Endodermal cell (in vitro differentiated cells): ENCODE results near the gene OGFRL1. TPM values are rescaled to one million over a fixed set of nuclear protein-coding genes. Genes with fewer than 3 reads are reported as not detected.

Source experiments
- DNase-seq: peaks from one replicate; pipeline ENCODE4 v3.0.0-alpha.2; 2017
- H3K27ac ChIP-seq: 2 replicates; pipeline ENCODE4 v1.5.1; 2013; ENCODE audit warnings: mild to moderate bottlenecking, low read depth, low read length, moderate library complexity
- H3K27me3 ChIP-seq: 2 replicates; pipeline ENCODE4 v1.6.1; 2013; ENCODE audit warnings: mild to moderate bottlenecking, low read length, moderate library complexity; ENCODE audit not compliant: insufficient read depth, control insufficient read depth, poor library complexity, severe bottlenecking
- H3K36me3 ChIP-seq: 2 replicates; pipeline ENCODE4 v1.7.0; 2013; ENCODE audit warnings: mild to moderate bottlenecking, low read length, moderate library complexity; ENCODE audit not compliant: control insufficient read depth, insufficient read depth
- H3K4me1 ChIP-seq: one replicate; pipeline ENCODE4 v1.7.0; 2013; ENCODE audit warnings: low read length; ENCODE audit not compliant: control insufficient read depth, insufficient read depth
- H3K4me3 ChIP-seq: 2 replicates; pipeline ENCODE4 v1.5.1; 2013; ENCODE audit warnings: mild to moderate bottlenecking, low read length, moderate library complexity
- H3K9ac ChIP-seq: 2 replicates; pipeline ENCODE4 v1.6.1; 2013; ENCODE audit warnings: mild to moderate bottlenecking, low read length, moderate library complexity; ENCODE audit not compliant: poor library complexity, severe bottlenecking; ENCODE audit errors: extremely low read depth
- H3K9me3 ChIP-seq: 2 replicates; pipeline ENCODE4 v1.6.1; 2013; ENCODE audit warnings: mild to moderate bottlenecking, low read length, moderate library complexity; ENCODE audit not compliant: control insufficient read depth
- H3K27ac Mint-ChIP-seq: 2 replicates; pipeline ENCODE4 v1.8.0; 2020; ENCODE audit warnings: mixed read lengths
- H3K27me3 Mint-ChIP-seq: 2 replicates; pipeline ENCODE4 v1.8.0; 2021; ENCODE audit warnings: mild to moderate bottlenecking, mixed read lengths; ENCODE audit not compliant: insufficient read depth
- H3K36me3 Mint-ChIP-seq: 2 replicates; pipeline ENCODE4 v1.8.0; 2020; ENCODE audit warnings: low read depth, mixed read lengths
- H3K4me1 Mint-ChIP-seq: 2 replicates; pipeline ENCODE4 v1.8.0; 2020; ENCODE audit warnings: mixed read lengths
- H3K4me3 Mint-ChIP-seq: 2 replicates; pipeline ENCODE4 v1.8.0; 2020; ENCODE audit warnings: mild to moderate bottlenecking, moderate library complexity, mixed read lengths
- H3K9me3 Mint-ChIP-seq: 2 replicates; pipeline ENCODE4 v1.8.0; 2020; ENCODE audit warnings: mild to moderate bottlenecking, mixed read lengths
- CTCF ChIP-seq: fragments of 200-600 bp; sonication (generic); conservative IDR thresholded peaks from 2 replicates; pipeline ENCODE4 v1.5.0; 2021; ENCODE audit warnings: antibody characterized with exemption, mild to moderate bottlenecking
- WGBS, 2 experiments: methylation state at CpG; one replicate each; pipeline versions ENCODE4 v1.1.5 to v1.1.7; 2013; ENCODE audit warnings: missing lambda C conversion rate in 2 of 2, mixed read lengths in 1 of 2; ENCODE audit not compliant: insufficient coverage in 1 of 2, insufficient read length in 1 of 2; 5-methylcytosine and 5-hydroxymethylcytosine counted together
- total RNA-seq, 2 donors: library from RNA; stranded (reverse); fragmentation: NEBNext Ultra II Directional in 1 of 2; extraction: Animal tissue kit (Norgen Biotek cat#: 25700) in 1 of 2; gene quantifications; 2 replicates in 1 of 2; 3 replicates in 1 of 2; pipeline ENCODE4 v1.2.1, GENCODE V29; 2021

Gene OGFRL1
- total RNA-seq, 2 donors from 2014 or later, result 9.1 to 9.4 TPM

GRCh38 chr6:71287926-71288227 lies 734 bp upstream of the OGFRL1 start:
- no peaks in the 10 kb centered on the region for H3K9me3 ChIP-seq
- Mint-ChIP-seq H3K9me3 (no peaks in the 10 kb centered on the region), H3K36me3 (no peaks in the 10 kb centered on the region), H3K27ac (no peak overlapping the region), H3K4me3 (peak overlapping the region; percentile 63), H3K27me3 (peaks cover 7% of the 10 kb centered on the region), H3K4me1 (peaks cover 22% of the 10 kb centered on the region)
- no peaks in the 10 kb centered on the region for H3K36me3 ChIP-seq
- H3K27ac ChIP-seq, result no peak overlapping the region
- DNase-seq, result no peak
- no peak overlapping the region for H3K9ac ChIP-seq
- 61% methylated on average over 5 of the region's 5 CpGs; no CpG with 5 or more reads in 1 of the 2 experiments for WGBS, 2 experiments
- no peaks in the 10 kb centered on the region for H3K4me1 ChIP-seq
- H3K4me3 ChIP-seq, result peak overlapping the region; percentile 77
- TF ChIP-seq CTCF, result no peak
- no peaks in the 10 kb centered on the region for H3K27me3 ChIP-seq

GRCh38 chr6:71289039-71289801 lies 609 bp downstream of the OGFRL1 start:
- Mint-ChIP-seq H3K9me3 (no peaks in the 10 kb centered on the region), H3K27me3 (peaks cover 7% of the 10 kb centered on the region), H3K4me3 (peak overlapping the region; percentile 63), H3K27ac (peak overlapping the region; percentile 13), H3K36me3 (peaks cover 12% of the 10 kb centered on the region), H3K4me1 (peaks cover 22% of the 10 kb centered on the region)
- H3K27me3 ChIP-seq, result no peaks in the 10 kb centered on the region
- no peak overlapping the region for H3K27ac ChIP-seq
- no peaks in the 10 kb centered on the region for H3K4me1 ChIP-seq
- no peaks in the 10 kb centered on the region for H3K9me3 ChIP-seq
- peak; percentile 76 for DNase-seq
- no peak for TF ChIP-seq CTCF
- peak overlapping the region; percentile 48 for H3K4me3 ChIP-seq
- H3K9ac ChIP-seq, result no peak overlapping the region
- WGBS, 2 experiments, result 4 to 5% methylated on average over 11 to 57 of the region's 57 CpGs
- peaks cover 3% of the 10 kb centered on the region for H3K36me3 ChIP-seq

- DNase-seq, result no peak
- H3K36me3 ChIP-seq, result peaks cover 3% of the 10 kb centered on the region
- no peak overlapping the region for H3K27ac ChIP-seq
- peak overlapping the region; percentile 63 for H3K4me3 Mint-ChIP-seq
- peaks cover 7% of the 10 kb centered on the region for H3K27me3 Mint-ChIP-seq
- H3K4me3 ChIP-seq, result peak overlapping the region; percentile 48
- peaks cover 15% of the 10 kb centered on the region for H3K36me3 Mint-ChIP-seq
- WGBS, 2 experiments, result 86 to 90% methylated on average over 1 to 5 of the region's 5 CpGs
- H3K4me1 ChIP-seq, result no peaks in the 10 kb centered on the region
- H3K27me3 ChIP-seq, result no peaks in the 10 kb centered on the region
- peak overlapping the region; percentile 13 for H3K27ac Mint-ChIP-seq
- no peak overlapping the region for H3K9ac ChIP-seq
- no peaks in the 10 kb centered on the region for H3K9me3 Mint-ChIP-seq
- TF ChIP-seq CTCF, result no peak
- peaks cover 22% of the 10 kb centered on the region for H3K4me1 Mint-ChIP-seq
- H3K9me3 ChIP-seq, result no peaks in the 10 kb centered on the region
Observed at GRCh38 chr6:71289802-71290175, 1.2 kb downstream of the OGFRL1 start.
